Stimulated activated naive CD8-positive, alpha-beta T cell treated with anti-CD3 and anti-CD28 coated beads, Interleukin-15, Interleukin-2, amounts not matched to agents 100 U/mL and 50 U/mL, for 24 hours (primary cell): ENCODE results near the gene DNMBP.
"Not testable (repeated sequence)": the region's sequence is repeated elsewhere in the genome, so short reads cannot be mapped to it uniquely, and the experiment has no call there.

ENCODE experiments used
- ATAC-seq: fragments of 150-1000 bp; cut with Tn5 transposase; one replicate; pipeline ENCODE4 v1.10.0; 2021
- DNase-seq: peaks from one replicate; pipeline ENCODE4 v3.0.0; 2021

Gene DNMBP

DNA sequence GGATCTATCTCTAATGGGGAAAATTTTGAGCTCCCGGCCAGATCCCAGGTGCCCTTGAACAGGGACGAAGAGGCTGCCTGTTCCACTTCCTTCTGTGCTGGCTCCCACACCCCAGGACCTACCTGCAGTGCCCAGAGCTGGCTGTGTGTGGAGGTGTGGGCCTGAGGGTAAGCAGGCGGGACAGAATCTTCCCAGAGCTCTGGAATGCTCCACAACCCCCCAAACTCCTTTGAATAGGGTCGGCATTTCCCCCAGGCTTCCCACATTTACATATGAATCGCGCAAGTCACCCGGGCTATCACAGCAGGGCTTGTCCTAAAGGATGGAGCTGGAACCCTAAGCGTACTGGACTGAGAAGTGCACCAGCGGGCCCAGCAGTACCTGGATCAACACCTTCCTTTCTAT lies 95.9 kb downstream of the DNMBP start:
- DNase-seq (no peak), ATAC-seq (no peak)

DNA sequence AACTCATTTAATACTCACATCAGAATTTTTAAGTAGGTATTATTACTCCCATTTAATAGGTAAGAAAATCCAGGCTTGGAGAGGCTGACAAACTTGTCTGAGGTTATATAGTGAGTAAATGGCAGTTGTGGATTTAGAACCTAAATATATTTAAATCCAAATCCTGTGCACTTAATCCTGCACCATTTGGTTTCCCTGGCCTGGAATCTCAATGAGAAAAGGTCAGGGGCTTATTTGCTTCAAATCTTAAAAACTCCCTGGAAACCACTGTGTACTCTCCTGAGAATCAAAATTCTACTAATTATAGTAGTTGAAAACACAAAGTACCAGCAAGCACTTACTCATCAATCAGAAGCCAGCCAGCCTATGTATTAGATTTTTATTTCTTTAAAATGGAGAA lies 97.7 kb downstream of the DNMBP start:
- DNase-seq (no peak), ATAC-seq (no peak)

DNA sequence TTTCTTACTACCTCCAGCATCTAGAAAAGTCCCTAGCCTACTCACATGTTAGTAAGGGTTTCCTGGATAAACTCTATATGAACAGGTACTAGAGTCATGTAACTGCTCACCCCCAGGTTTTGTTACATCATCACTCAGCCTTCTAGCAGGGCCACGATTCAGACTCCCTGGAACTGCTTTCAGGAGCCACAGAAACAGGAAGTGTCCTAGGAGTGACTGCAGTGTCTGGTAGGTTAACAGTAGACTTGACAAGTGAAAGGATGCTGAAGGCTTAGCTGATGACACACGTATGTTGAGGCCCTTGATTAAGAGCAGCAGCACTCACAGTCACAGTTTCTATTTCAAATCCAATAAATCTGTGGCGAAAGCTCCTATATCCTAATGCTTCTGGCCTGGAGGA lies 101.2 kb downstream of the DNMBP start:
- no peak for ATAC-seq
- DNase-seq = no peak

DNA sequence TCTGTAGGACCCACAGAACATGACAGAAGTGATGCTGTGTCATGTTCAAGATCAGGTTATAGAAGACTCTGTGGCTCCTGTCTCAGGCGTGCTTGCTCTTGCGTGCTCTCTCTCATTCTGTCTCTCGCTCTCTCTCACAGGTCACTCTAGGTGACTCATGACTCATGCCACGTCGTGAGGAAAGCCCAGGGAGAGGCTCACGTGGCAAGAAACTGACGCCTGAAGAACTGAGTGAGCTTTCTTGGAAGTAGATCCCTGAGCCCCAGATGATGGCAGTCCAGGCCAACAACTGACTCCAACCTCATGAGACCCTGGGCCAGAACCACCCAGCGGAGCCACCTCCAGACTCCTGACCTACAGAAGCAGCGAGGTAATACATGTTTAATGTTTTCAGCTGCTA lies 103.3 kb downstream of the DNMBP start:
- no peak for DNase-seq
- no peak for ATAC-seq

GRCh38 chr10:99905971-99906370 lies 103.8 kb downstream of the DNMBP start:
- DNase-seq (no peak), ATAC-seq (no peak)

- ATAC-seq (no peak), DNase-seq (no peak)
These were observed 113.9 kb downstream of the DNMBP start for GRCh38 chr10:99895867-99896266.

GRCh38 chr10:99895066-99895465 lies 114.7 kb downstream of the DNMBP start:
- not testable (repeated sequence) for DNase-seq

DNA sequence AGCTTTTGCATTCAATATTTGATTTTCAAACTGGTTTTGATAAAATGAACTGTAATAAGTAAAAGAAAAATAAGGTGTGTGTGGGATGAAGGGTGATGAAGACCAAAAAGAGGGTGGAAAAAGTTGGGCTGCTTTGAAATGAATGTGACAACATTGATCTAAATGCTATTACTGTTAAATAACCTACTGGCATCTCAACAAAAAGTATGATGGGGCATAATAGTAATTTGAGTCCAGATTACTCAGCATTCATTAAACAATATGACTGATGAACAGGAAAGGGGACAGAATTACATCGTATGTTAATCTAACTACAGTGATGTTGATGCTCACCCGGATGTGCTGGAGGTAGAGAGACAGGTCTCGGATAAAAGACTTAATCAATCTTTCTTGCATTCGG lies 115.1 kb downstream of the DNMBP start:
- ATAC-seq (no peak), DNase-seq (no peak)

More at GRCh38 chr10:99895066-99895465, 114.7 kb downstream of the DNMBP start:
- ATAC-seq = not testable (repeated sequence)

DNA sequence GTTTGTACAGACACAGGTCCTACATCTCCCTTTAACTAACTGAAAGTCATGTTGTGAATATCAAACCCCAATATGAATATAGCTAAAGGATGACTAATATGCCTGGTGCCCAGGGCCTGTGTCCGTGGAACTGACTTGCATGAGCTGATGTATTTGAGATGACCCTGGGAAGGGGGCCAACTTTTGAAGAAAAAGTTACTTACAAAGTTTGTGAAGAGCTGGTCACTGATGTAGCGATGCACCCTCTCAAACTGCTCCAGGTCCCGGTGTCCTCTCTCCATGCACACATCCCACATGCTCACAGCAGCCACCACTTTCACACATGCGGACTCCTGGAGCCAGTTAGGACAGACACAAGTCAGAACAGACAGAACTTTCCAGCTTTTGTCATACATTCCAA lies 121.1 kb downstream of the DNMBP start:
- ATAC-seq (no peak), DNase-seq (no peak)

GRCh38 chr10:99883523-99883922 lies 126.2 kb downstream of the DNMBP start:
- DNase-seq (no peak), ATAC-seq (no peak)

GRCh38 chr10:99881371-99881770 lies 128.4 kb downstream of the DNMBP start:
- DNase-seq (no peak), ATAC-seq (no peak)

DNA sequence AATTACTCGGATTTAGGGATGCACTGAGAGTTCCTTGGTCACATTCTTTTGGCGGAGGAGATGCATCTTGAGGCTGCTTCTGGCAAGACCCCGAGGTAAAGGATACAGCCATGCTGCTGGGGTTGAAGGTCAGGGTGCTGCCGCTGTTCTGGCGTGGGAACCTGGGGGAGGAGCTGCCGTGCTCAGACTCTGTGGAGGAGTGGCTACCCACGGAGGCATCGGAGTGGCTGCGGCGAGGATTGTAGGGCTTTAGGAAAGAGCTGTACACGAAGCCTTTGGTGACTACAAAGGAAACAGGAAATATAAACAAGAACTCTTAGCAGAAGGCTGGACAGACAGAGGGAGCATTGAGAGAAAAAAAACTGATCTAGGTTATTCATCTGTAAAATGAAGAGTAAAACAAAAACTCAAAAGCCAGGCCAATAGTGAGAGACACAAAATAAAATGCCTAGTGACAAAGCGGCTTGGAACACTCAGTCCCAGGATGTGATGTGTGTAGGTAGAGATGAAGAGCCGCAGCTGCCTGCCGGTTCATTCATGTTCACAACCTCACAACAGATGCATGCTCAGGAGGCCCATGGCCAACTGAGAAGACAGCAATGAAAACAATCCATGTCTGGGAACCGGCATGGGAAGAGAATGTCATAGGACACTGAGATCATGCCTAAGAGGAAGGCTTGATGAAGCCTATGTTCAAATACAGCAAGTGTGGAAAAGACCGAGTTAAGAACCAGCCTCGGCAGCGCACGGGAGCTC lies 129.5 kb downstream of the DNMBP start:
- no peak for ATAC-seq
- DNase-seq = no peak

DNA sequence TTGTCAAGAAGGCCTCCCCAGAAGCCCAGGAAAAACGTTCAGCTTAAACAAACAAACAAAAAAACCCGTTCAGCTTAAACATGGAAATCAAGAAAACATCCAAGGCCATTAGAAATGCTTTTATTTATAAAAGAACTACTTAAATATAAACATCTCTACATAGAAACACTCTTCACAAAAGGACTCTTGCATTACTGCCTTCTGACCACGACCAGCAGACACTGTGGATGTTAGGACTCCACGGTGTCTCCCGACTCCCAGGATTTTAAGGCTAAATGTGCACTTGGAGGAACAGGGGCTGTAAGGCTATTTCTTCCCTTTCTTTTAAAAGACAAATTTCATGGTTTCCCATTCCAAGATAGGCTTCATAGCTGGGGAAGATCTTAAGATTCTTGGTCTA lies 134.3 kb downstream of the DNMBP start:
- DNase-seq (no peak), ATAC-seq (no peak)

- DNase-seq = no peak
- no peak for ATAC-seq
These were observed 135.2 kb downstream of the DNMBP start for GRCh38 chr10:99874341-99875085.

- no peak for ATAC-seq
- no peak for DNase-seq
These were observed 135.9 kb downstream of the DNMBP start for GRCh38 chr10:99873846-99874245.

DNA sequence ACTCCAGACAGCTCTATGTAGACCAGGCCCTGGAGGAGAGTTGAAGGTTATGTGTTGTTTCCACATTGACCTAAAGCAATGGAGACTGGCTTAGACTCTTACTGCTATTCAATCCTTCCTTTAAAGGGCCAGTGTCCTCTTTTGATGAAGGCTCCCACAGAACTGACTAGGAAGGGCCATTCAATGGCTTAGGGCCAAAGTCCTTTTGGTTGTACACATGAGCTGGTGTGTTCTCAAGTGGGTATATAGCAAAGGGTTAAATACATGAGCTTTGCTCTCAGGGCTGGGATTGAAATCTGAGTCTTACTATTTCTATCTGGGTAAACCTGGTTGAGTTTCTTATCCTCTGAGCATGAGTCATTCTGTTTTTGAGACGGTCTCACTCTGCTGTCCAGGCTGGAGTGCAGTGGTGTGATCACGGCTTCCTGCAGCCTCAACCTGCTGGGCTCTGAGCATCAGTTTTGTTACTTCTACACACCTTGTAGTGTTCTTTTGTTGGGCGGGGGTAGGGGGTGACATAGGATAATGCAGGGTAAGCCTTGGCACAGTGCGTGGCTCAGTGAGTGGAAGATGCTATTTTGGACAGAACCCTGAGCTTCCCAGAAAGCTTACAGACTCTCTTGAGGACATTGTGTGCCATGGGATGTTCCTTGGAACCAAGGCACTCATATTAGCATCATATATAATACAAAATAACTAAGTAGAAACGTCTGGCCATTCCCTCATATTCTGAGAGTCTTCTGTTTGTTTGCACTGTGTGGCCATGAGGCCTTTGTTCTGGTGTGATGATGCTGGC lies 137.2 kb downstream of the DNMBP start:
- no peak for ATAC-seq

DNA sequence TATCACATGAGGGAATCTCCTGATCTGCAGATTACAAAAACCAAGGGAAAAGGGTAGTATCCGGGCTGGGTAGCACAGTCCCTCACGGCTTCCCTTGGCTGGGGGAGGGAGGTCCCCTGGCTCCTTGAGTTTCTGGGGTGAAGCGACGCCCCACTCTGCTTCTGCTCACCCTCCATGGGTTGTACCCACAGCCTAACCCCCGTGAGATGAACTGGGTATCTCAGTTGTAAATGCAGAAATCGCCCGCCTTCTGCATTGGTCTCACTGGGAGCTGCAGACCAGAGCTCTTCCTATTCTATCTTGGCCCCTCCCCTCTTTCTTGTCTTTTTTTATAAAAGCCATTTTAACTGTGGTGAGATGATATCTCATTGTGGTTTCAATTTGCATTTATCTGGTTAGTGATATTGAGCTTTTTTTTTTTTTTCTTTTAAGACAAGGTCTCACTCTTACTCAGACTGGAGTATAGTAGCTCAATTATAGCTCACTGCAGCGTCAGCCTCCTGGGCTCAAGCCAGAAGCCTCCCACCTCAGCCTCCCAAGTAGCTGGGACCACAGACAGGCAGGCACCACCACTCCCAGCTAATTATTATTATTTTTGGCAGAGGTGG lies 139.5 kb downstream of the DNMBP start:
- ATAC-seq (peak; percentile 96), DNase-seq (peak; percentile 62)

More for the DNA sequence above, 137.2 kb downstream of the DNMBP start:
- no peak for DNase-seq

DNA sequence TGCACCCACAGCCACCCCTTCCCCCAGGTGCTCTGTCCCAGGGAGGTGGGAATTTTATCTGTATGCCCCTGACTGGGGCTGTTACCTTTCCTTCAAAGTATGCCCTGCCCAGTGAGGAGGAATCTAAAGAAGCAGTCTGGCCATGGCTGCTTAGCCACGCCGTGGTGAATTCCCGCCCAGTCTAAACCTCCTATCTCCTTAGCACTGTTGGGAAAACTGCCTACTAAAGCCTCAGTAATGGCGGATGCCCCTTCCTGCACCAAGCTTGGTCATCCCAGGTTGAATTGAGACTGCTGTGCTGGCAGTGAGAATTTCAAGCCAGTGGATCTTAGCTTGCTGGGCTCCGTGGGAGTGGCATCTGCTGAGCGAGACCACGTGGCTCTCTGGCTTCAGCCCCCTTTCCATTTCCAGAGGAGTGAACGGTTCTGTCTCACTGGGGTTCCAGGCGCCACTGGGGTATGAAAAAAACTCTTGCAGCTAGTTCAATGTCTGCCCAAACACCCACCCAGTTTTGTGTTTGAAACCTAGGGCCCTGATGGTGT lies 140.1 kb downstream of the DNMBP start:
- ATAC-seq (no peak), DNase-seq (peak; percentile 26)

DNA sequence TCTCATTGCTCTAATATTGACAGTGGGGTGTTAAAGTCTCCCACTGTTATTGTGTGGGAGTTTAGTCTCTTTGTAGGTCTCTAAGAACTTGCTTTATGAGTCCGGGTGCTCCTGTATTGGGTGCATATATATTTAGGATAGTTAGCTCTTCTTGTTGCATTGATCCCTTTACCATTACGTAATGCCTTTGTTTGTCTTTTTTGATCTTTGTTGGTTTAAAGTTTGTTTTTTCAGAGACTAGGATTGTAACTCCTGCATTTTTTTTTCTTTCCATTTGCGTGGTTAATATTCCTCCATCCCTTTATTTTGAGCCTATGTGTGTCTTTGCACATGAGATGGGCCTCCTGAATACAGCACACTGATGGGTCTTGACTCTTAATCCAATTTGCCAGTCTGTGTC lies 142.5 kb downstream of the DNMBP start:
- ATAC-seq, DNase-seq: not testable (repeated sequence)

DNA sequence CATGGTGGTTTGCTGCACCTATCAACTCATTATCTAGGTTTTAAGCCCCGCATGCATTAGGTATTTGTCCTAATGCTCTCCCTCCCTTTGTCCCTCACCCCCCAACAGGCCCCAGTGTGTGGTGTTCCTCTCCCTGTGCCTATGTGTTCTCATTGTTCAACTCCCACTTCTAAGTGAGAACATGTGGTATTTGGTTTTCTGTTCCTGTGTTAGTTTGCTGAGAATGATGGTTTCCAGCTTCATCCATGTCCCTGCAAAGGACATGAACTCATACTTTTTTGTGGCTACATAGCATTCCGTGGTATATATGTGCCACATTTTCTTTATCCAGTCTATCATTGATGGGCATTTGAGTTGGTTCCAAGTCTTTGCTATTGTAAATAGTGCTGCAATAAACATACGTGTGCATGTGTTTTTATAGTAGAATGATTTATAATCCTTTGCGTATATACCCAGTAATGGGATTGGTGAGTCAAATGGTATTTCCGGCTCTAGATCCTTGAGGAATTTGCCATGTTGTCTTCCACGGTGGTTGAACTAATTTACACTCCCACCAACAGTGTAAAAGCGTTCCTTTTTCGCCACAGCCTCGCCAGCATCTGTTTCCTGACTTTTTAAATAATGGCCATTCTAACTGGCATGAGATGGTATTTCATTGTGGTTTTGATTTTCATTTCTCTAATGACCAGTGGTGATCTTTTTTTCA lies 146.1 kb downstream of the DNMBP start:
- not testable (repeated sequence) for DNase-seq, ATAC-seq

DNA sequence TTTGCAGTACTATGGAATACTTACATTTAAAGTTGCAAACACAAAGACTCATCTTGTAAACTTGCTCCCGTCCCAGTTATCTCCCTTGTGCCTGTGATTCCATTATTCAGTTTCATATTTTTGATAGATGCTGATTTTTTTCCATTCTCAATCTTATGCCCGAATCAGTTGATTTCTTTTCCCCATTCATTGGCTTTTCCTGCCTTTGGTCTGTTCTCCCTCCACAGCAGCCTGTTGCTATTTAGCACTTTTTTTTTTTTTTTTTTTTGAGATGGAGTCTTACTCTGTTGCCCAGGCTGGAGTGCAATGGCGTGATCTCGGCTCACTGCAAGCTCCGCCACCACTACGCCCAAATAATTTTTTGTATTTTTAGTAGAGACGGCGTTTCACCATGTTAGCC lies 149.3 kb downstream of the DNMBP start:
- DNase-seq = no peak
- no peak for ATAC-seq
